ENCODE measurements around the gene CHRDL2. TPM values are rescaled to one million over a fixed set of nuclear protein-coding genes. Genes with fewer than 3 reads are reported as not detected.

CHRDL2 gene
- total RNA-seq, 1 donor from 2014 or later, result not detected

DNA sequence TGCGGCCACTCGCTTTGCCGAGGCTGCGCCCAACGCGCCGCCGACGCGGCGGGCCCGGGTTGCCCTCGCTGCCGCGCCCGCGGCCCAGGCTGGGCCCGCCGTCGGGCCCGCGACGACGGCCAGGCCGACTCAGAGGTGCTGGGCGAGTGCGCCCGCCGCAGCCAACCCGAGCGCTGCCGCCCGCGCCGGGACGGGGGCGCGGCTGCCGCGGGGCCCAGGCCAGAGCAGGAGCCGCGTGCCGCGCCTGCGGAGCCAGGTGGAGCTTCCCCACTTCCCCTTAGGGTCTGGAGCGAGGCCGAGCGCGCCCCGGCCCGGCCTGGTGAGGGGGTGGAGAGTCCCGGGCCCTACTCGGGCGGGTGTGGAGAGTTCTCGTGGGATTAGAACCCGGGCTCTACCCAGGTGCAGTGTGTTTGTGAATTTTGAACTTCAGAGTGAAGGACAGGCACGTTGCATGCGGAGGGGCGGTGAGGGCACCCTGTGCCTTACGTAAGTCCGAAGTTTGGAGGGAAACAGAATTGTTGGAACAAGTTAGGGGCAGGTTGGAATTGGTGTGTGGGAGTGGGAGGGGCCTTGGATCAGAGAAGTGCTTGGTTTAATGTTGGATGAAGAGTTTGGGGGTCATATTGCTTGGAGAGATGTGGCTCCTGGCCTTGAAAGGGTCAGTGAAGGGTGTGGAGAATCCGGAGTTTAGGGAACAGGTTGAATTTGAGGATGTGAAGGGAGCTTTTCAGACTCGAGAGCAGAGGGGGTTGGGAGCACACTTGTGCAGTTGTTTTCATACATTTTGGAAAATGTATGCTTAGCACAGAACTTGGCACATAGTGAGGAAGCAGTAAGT, 18.1 kb upstream of the CHRDL2 start:
- intact Hi-C loops (cut with micrococcal nuclease), result loop anchor here (2.0 to 5.0 kb wide), 4 partner anchors 19 to 352 kb away; partner anchors contain the start of genes LIPT2, PGM2L1 and POLD3
- Mint-ChIP-seq H3K9me3 (no peaks in the 10 kb centered on the region), H3K27ac (peak overlapping the region; percentile 84), H3K4me1 (peaks cover 37% of the 10 kb centered on the region), H3K27me3 (no peaks in the 10 kb centered on the region), H3K4me3 (peak overlapping the region; percentile 90), H3K36me3 (ENCODE audit: low read depth) (no peaks in the 10 kb centered on the region)
- TF ChIP-seq, protein P1, sequence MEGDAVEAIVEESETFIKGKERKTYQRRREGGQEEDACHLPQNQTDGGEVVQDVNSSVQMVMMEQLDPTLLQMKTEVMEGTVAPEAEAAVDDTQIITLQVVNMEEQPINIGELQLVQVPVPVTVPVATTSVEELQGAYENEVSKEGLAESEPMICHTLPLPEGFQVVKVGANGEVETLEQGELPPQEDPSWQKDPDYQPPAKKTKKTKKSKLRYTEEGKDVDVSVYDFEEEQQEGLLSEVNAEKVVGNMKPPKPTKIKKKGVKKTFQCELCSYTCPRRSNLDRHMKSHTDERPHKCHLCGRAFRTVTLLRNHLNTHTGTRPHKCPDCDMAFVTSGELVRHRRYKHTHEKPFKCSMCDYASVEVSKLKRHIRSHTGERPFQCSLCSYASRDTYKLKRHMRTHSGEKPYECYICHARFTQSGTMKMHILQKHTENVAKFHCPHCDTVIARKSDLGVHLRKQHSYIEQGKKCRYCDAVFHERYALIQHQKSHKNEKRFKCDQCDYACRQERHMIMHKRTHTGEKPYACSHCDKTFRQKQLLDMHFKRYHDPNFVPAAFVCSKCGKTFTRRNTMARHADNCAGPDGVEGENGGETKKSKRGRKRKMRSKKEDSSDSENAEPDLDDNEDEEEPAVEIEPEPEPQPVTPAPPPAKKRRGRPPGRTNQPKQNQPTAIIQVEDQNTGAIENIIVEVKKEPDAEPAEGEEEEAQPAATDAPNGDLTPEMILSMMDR (IDR thresholded peaks at IDR 0.05), result no peak
- CTCF ChIA-PET, result interaction anchor here (2.5 kb wide), 1 partner anchor 10 kb away, joined by 10 read pairs; no protein-coding TSS in a partner anchor
- POLR2A ChIA-PET, result interaction anchor here (0.5 to 1.8 kb wide), 6 partner anchors 34 to 1457 kb away, joined by 3 to 7 read pairs (median 4); partner anchors contain the start of gene PGM2L1
- peak; percentile 52 for ATAC-seq (ENCODE audit: low read depth)
- DNase-seq, result peak; percentile 67

DNA sequence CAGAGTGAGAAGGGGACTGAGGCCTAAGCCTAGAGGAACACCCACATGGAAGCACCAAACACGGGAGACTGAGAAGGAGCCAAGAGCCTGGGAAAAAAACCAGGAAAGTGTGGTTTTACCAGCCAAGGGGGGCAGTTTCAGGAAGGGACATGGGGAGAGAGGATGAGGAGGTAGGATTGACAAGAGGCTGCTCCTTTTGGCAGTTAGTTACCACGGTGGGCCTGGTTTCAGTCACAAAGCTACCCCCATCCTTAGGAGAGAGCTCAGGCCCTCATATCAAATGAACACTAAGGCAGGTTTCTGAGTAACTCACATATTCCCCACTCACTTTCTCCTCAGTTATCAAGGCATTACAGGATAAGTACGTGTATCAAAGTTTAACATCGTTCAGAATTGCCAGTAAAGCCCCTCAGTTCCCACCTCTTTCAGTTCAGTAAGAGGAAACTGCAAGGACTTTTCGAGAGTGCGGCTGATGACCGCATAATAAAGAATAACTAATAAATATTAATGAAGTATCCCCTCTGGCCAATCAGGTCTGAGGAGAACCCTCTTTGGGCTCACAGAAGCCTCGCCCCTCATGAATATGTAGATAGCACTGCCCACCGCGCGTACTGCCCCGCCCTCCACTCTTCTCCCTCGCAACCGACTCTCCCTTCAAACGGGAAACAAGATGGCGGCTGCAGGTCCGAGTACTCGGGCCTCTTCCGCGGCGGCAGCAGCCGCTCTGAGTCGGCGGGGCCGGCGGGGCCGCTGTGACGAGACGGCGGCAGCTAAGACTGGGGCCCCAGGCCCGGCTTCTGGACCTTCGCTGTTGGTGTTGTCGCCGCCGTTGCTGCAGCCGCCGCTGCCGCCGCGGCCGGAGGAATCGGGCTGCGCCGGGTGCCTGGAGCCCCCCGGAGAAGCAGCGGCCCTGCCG, 17.2 kb upstream of the CHRDL2 start, which contains the start of gene RNF169:
TSS of gene RNF169 (plus strand) at position 639 of the 916 bp plus-strand sequence. CDS start at position 671, 32 bp downstream.
- peak; percentile 82 for DNase-seq
- ATAC-seq (ENCODE audit: low read depth), result peak; percentile 98
- H3K4me1 Mint-ChIP-seq, result peaks cover 32% of the 10 kb centered on the region
- no peaks in the 10 kb centered on the region for H3K27me3 Mint-ChIP-seq
- peak within 1 kb of the TSS; percentile 95 for H3K27ac Mint-ChIP-seq
- TF ChIP-seq, protein P1 (IDR thresholded peaks at IDR 0.05), result no peak
- no peaks in the 10 kb centered on the region for H3K36me3 Mint-ChIP-seq (ENCODE audit: low read depth)
- intact Hi-C loops (cut with micrococcal nuclease), result loop anchor here (1.0 to 5.0 kb wide), 6 partner anchors 20 to 351 kb away; partner anchors contain the start of genes LIPT2, PGM2L1, POLD3 and SPCS2
- no peaks in the 10 kb centered on the region for H3K9me3 Mint-ChIP-seq
- POLR2A ChIA-PET, result interaction anchor here (0.6 to 1.8 kb wide), 5 partner anchors 35 to 1162 kb away, joined by 3 to 7 read pairs (median 4); partner anchors contain the start of gene LIPT2
- H3K4me3 Mint-ChIP-seq, result peak within 1 kb of the TSS; percentile 90
- CTCF ChIA-PET, result interaction anchor here (1.1 to 2.5 kb wide), 2 partner anchors 9 to 1459 kb away, joined by 3 to 10 read pairs; no protein-coding TSS in a partner anchor

DNA sequence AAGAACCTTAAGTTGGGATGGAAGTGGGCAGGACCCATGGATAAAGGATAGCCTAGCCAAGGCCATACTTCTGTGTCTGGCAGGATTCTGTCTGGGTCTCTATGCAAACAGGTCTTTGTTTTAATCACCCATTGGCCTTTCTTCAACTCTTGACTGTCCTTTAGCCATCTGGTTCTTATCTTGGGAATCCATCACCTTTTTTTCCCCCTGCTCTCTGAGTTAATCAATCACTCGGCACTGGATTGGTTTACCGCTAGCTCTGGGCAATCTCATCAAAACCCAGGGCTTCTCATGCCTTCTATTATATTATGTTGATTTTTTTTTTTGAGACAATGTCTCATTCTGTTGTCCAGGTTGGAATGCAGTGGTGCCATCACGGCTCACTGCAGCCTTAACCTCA, 15.6 kb upstream of the CHRDL2 start:
- CTCF ChIA-PET, result interaction anchor here (0.9 kb wide), 1 partner anchor 9 kb away, joined by 3 read pairs; no protein-coding TSS in a partner anchor
- Mint-ChIP-seq H3K9me3 (no peaks in the 10 kb centered on the region), H3K27ac (no peak overlapping the region), H3K4me3 (no peak overlapping the region), H3K4me1 (peaks cover 32% of the 10 kb centered on the region), H3K36me3 (ENCODE audit: low read depth) (no peaks in the 10 kb centered on the region), H3K27me3 (no peaks in the 10 kb centered on the region)
- intact Hi-C loops (cut with micrococcal nuclease), result loop anchor here (5.0 kb wide), 1 partner anchor 350 kb away; the partner anchor contains the start of gene PGM2L1
- DNase-seq (no peak), ATAC-seq (ENCODE audit: low read depth) (no peak)
- POLR2A ChIA-PET, result interaction anchor here (0.6 kb wide), 1 partner anchor 59 kb away, joined by 3 read pairs; no protein-coding TSS in a partner anchor
- TF ChIP-seq, protein P1 (IDR thresholded peaks at IDR 0.05), result no peak

DNA sequence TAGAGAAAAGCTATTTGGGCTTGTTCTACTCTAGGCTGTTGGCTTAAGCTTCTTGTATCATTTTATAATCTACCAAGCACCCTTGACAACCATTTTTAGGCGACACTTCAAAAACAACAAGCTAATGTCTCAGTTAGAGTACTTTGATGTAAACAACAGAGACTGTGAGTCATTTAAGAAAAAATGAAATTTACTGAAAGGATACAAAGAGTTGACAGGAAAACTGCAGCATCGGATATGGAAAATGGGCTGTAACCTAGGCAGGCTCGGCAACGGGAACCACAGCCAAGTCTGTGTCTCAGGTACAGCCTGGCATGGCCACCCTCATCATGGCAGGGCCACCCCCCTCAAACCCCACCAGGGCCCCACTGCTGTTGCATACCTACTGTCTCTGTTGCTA, 13.1 kb upstream of the CHRDL2 start:
- ChIA-PET POLR2A (interaction anchor here (0.6 kb wide), 1 partner anchor 22 kb away, joined by 5 read pairs; no protein-coding TSS in a partner anchor), CTCF (no interaction called here)
- Mint-ChIP-seq H3K27ac (no peak overlapping the region), H3K27me3 (peaks cover 5% of the 10 kb centered on the region), H3K4me1 (peaks cover 18% of the 10 kb centered on the region), H3K4me3 (no peak overlapping the region), H3K36me3 (ENCODE audit: low read depth) (no peaks in the 10 kb centered on the region), H3K9me3 (no peaks in the 10 kb centered on the region)
- TF ChIP-seq, protein P1 (IDR thresholded peaks at IDR 0.05), result no peak
- ATAC-seq (ENCODE audit: low read depth), result no peak
- intact Hi-C loops (cut with micrococcal nuclease), result no loop called here
- no peak for DNase-seq
